Tibial artery (tissue), 4 donors: ENCODE data around the gene MED1.

ENCODE experiments used
- DNase-seq, 2 donors: peaks; one replicate each; pipeline ENCODE4 v3.0.0-alpha.2; 2019
- H3K27ac ChIP-seq, 2 donors: fragments of 200-600 bp; sonication (generic) in 1 of 2; 1 replicate in 1 of 2; 2 replicates in 1 of 2; pipeline ENCODE4 v1.5.1; 2018 to 2019; ENCODE audit warnings: mild to moderate bottlenecking in 1 of 2
- H3K27me3 ChIP-seq, 2 donors: fragments of 200-600 bp; sonication (generic) in 1 of 2; one replicate each; pipeline versions ENCODE4 v1.5.1 to v1.6.0; 2016 to 2019
- H3K36me3 ChIP-seq, 3 donors: fragments of 200-600 bp; sonication (generic) in 2 of 3; one replicate each; pipeline ENCODE4 v1.5.1; 2016 to 2019; ENCODE audit warnings: mild to moderate bottlenecking in 2 of 3
- H3K4me1 ChIP-seq, 4 donors: fragments of 200-600 bp; sonication (generic) in 2 of 4; 1 replicate in 3 of 4; 2 replicates in 1 of 4; pipeline ENCODE4 v1.5.1; 2016 to 2019
- H3K4me3 ChIP-seq, 2 donors: fragments of 200-600 bp; sonication (generic) in 1 of 2; 1 replicate in 1 of 2; 2 replicates in 1 of 2; pipeline ENCODE4 v1.5.1; 2018 to 2019; ENCODE audit warnings: mild to moderate bottlenecking in 2 of 2
- H3K9me3 ChIP-seq, 3 donors: fragments of 200-600 bp; sonication (generic) in 1 of 3; one replicate each; pipeline ENCODE4 v1.5.1; 2016 to 2019
- intact Hi-C: fragments of 100-400 bp; cut with DNase I; formaldehyde crosslinking; loops from one replicate; pipeline ENCODE4 v1.15.0; 2023; ENCODE audit warnings: low total_unique reads
- TF ChIP-seq, protein P1 (sequence below), 2 experiments: fragments of 200-600 bp in 1 of 2; fragments of 450-650 bp in 1 of 2; IDR thresholded peaks; one replicate each; pipeline ENCODE4 v1.5.1; 2017 to 2019; ENCODE audit warnings: antibody characterized with exemption in 2 of 2, mild to moderate bottlenecking in 1 of 2, moderate library complexity in 1 of 2

Gene MED1

DNA sequence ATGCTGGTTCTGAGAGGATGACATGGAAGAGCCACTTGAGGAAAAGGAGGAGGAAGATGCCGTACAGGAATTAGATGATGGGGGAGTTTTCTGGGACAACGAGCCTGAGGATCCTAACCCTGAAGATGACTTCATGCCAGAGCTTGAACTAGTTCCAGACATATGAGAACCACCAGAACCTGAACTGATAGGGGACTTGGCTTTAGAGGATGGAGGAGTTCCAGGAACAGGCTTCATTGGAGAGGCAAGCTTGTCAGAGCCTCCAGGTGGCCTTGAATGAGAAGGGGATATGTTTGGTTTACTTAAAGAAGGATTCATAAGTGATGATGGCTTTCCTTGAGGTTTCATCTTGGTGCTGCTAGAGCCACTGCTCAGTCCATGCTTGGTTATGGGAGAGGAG, 42.7 kb downstream of the MED1 start:
- H3K36me3 ChIP-seq, result peaks cover 40 to 81% (median 63%) of the 10 kb centered on the region in 3 donors
- intact Hi-C loops, result loop anchor here (10.0 kb wide), 2 partner anchors 46 to 154 kb away; partner anchors contain the start of gene MED1
- H3K4me1 ChIP-seq, result no peaks in the 10 kb centered on the region
- DNase-seq, result no peak
- TF ChIP-seq, protein P1, sequence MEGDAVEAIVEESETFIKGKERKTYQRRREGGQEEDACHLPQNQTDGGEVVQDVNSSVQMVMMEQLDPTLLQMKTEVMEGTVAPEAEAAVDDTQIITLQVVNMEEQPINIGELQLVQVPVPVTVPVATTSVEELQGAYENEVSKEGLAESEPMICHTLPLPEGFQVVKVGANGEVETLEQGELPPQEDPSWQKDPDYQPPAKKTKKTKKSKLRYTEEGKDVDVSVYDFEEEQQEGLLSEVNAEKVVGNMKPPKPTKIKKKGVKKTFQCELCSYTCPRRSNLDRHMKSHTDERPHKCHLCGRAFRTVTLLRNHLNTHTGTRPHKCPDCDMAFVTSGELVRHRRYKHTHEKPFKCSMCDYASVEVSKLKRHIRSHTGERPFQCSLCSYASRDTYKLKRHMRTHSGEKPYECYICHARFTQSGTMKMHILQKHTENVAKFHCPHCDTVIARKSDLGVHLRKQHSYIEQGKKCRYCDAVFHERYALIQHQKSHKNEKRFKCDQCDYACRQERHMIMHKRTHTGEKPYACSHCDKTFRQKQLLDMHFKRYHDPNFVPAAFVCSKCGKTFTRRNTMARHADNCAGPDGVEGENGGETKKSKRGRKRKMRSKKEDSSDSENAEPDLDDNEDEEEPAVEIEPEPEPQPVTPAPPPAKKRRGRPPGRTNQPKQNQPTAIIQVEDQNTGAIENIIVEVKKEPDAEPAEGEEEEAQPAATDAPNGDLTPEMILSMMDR (IDR thresholded peaks at IDR 0.05), result no peak
- H3K27me3 ChIP-seq, result no peaks in the 10 kb centered on the region
- H3K27ac ChIP-seq, result no peak overlapping the region
- no peak overlapping the region for H3K4me3 ChIP-seq
- H3K9me3 ChIP-seq, result no peaks in the 10 kb centered on the region

DNA sequence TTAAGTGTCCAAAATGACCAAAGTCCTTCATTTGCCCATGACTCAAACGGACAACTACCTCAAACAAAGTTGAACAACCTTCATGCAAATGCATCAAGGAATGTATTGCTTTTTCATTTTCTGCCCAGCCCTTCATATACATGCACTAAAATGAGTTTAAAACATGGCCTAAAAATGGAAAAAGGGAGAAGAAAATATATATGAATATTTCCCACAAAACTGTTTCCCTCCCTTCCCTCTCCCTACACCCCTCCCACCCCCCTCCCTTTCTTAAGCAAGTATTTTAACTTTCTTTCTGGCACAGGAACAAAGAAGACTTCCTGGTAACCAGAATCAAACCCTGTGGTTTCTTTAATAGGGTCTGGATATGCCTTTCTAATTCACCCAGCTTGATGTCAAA, 44.1 kb downstream of the MED1 start:
- no peak for DNase-seq
- Histone ChIP-seq H3K27ac (no peak overlapping the region), H3K36me3 (peaks cover 34 to 68% (median 49%) of the 10 kb centered on the region in 3 donors), H3K9me3 (no peaks in the 10 kb centered on the region), H3K4me1 (peaks cover 0 to 5% (median 2%) of the 10 kb centered on the region in 4 donors), H3K27me3 (no peaks in the 10 kb centered on the region), H3K4me3 (no peak overlapping the region)
- TF ChIP-seq, protein P1 (IDR thresholded peaks at IDR 0.05), result no peak
- intact Hi-C loops, result loop anchor here (10.0 kb wide), 2 partner anchors 48 to 152 kb away; partner anchors contain the start of gene MED1

DNA sequence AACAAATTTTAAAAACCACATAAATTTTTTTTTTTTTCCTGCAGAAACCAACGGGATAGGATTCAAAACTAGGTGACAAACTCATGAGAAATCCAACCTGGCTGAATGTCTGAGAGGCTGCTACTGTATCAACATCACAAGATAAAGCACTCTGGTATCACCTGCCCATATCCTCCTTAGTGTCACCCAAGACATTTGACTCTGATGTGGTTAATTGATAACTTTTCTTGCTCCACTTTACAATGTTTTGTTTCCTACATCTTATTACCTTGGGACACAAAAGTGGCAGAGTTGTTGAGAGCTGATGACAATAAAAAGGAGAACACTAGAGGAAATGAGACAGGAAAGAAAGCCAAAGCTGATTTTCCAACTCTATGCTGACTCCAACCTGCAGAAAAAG, 45.6 kb downstream of the MED1 start:
- intact Hi-C loops, result loop anchor here (10.0 kb wide), 2 partner anchors 49 to 151 kb away; partner anchors contain the start of gene MED1
- Histone ChIP-seq H3K27me3 (no peaks in the 10 kb centered on the region), H3K36me3 (peaks cover 19 to 53% (median 34%) of the 10 kb centered on the region in 3 donors), H3K4me3 (no peak overlapping the region), H3K27ac (no peak overlapping the region), H3K9me3 (no peaks in the 10 kb centered on the region), H3K4me1 (peaks cover 0 to 10% (median 2%) of the 10 kb centered on the region in 4 donors)
- DNase-seq, result no peak
- TF ChIP-seq, protein P1 (IDR thresholded peaks at IDR 0.05), result no peak

DNA sequence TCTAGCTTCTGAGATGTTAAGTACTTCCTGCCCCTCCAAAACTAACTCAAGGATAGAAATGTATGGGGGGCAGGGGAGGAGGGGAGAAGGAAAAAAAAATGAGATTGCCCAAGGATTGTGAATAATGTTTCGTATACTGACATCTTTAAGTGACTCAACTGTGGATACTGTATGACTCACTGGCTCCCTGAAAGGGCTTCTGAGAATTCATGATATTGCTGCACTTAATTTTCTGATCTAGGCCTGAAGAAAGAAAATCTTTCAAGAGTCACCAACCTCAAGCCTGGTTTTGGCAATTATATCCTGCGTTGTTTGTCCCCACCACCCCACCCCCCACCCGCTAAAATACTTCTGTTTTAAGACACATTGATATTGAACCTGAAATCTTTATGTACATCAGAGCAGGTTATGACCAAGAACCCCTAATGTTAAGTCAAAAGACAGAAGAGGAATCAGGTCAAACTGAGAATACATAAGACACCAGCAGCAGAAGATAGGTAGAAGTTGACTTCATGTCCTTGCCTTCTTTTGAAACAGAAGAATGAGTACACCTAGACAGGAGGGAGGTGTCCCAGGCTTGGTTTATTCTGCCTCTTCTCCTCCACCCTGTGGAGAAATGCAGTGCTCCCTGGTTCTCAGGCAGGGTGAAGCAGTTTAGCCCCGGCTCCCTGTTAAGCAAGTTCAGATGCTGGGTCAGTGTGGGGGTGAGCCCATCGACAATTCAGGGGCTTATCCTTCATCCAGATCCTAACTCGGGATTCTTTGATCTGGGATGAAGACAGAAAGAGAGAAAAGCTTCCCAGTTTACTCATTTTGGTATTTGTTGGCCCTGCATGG, 46.3 kb downstream of the MED1 start:
- Histone ChIP-seq H3K27me3 (no peaks in the 10 kb centered on the region), H3K4me3 (no peak overlapping the region), H3K9me3 (no peaks in the 10 kb centered on the region), H3K4me1 (peaks cover 0 to 15% (median 6%) of the 10 kb centered on the region in 4 donors), H3K36me3 (peaks cover 12 to 46% (median 27%) of the 10 kb centered on the region in 3 donors), H3K27ac (no peak overlapping the region)
- no peak for DNase-seq
- intact Hi-C loops, result loop anchor here (10.0 kb wide), 2 partner anchors 50 to 150 kb away; partner anchors contain the start of gene MED1
- TF ChIP-seq, protein P1 (IDR thresholded peaks at IDR 0.05), result no peak

DNA sequence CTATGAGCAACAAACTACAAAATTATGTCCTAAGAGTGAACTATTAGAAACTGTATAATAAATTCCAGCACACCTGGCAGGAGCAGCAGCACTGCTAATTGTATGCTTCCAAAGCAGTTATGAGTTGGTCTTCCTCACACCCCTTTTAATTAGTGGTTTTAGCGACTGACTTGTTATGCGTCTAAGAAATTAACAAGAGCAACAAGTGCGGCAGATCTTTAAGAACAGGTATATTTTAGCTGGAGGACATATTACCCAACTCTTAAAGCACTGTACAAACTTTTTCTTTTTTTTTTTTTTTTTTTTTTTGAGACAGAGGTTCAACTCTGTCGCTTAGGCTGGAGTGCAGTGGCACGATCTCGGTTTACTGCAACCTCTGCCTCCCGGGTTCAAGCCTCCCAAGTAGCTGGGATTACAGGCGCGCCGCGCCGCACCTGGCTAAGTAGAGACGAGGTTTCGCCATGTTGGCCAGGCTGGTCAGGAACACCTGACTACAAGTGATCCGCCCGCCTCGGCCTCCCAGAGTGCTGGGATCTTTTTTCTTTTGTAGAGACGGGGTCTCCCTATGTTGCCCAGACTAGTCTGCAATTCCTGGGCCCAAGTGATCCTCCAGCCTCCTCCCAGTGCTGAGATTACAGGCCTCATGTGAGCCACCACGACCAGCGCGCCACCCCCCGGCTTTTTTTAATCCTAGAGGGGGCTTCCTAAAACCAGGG, 48.0 kb downstream of the MED1 start:
- peaks cover 0 to 28% (median 15%) of the 10 kb centered on the region in 4 donors for H3K4me1 ChIP-seq
- TF ChIP-seq, protein P1 (IDR thresholded peaks at IDR 0.05), result no peak
- H3K4me3 ChIP-seq, result peak overlapping the region in 1 of 2 donors; percentile 85
- H3K9me3 ChIP-seq, result no peaks in the 10 kb centered on the region
- H3K36me3 ChIP-seq, result peaks cover 0 to 29% (median 10%) of the 10 kb centered on the region in 3 donors
- H3K27ac ChIP-seq, result no peak overlapping the region
- no peaks in the 10 kb centered on the region for H3K27me3 ChIP-seq
- intact Hi-C loops, result loop anchor here (10.0 kb wide), 2 partner anchors 52 to 148 kb away; partner anchors contain the start of gene MED1
- DNase-seq, result no peak
